GM12891 (cell line): Measurements from ENCODE around the gene MME.

Experiments
- DNase-seq: peaks from one replicate; pipeline ENCODE4 v3.0.0; 2011; ENCODE audit warnings: low spot score; ENCODE audit not compliant: insufficient read length
- FAIRE-seq: peaks from 2 replicates; lab custom pipeline; 2011; peaks lifted over from hg19 to GRCh38; lab: Jason Lieb, UNC
- PAX5 ChIP-seq: IDR thresholded peaks from 2 replicates; pipeline ENCODE4 v1.6.1; 2011; ENCODE audit warnings: low read length, moderate library complexity, mild to moderate bottlenecking; ENCODE audit not compliant: insufficient read depth, severe bottlenecking
- POLR2A ChIP-seq: IDR thresholded peaks from 2 replicates; pipeline ENCODE4 v1.6.1; 2011; ENCODE audit warnings: low read depth, low read length, control low read depth
- POLR2AphosphoS5 ChIP-seq: IDR thresholded peaks from 2 replicates; pipeline ENCODE4 v1.6.1; 2011; ENCODE audit warnings: low read depth, low read length, control low read depth
- POU2F2 ChIP-seq: IDR thresholded peaks from 2 replicates; pipeline ENCODE4 v1.6.1; 2011; ENCODE audit warnings: low read depth, mild to moderate bottlenecking, control low read depth, low read length, moderate library complexity
- SPI1 ChIP-seq: IDR thresholded peaks from 2 replicates; pipeline ENCODE4 v1.6.1; 2011; ENCODE audit warnings: low read depth, low read length, control low read depth
- TAF1 ChIP-seq: IDR thresholded peaks from 2 replicates; pipeline ENCODE4 v1.6.1; 2011; ENCODE audit warnings: low read depth, low read length, control low read depth

The MME gene

DNA sequence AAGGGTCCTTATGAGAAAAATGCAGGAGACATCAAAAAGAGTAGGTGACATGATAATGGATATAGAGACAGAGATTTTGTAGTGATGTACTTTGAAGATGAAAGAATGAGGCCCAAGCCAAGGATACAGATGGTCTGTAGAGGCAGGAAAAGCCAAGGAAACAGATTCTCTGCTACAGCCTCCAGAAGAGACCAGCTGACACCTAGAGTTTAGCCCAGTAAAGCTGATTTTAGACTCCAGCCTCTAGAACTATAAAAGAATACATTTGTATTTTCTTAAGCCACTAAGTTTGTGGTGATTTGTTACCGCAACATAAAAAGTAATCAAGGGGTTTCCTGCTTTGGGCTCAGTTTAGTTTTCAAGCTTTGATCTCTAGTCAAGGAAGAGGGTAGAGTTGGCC lies 148.6 kb downstream of the MME start:
- no peak for FAIRE-seq

DNA sequence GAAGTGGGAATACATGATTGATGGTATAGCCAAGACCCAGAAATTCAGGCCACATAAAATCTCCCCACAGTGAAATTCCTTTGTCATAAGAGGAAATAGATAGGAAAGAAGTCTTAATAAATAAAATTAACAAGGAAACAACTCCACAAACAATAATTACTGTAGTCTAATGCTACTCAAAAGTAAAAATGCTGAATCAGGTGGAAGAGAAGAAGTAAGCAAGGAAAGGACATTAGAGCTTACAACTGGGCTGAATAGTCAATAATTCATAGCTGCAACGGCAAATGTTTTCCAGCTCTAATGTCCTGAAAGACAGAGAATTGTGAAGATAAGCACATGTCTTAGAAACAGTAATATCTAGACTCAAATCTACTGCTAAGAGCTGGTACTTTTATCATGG lies 149.0 kb downstream of the MME start:
- DNase-seq (no peak), FAIRE-seq (no peak)
- no peak for TF ChIP-seq POU2F2
- TF ChIP-seq POLR2AphosphoS5: no peak
- no peak for TF ChIP-seq PAX5
- TF ChIP-seq SPI1: no peak
- no peak for TF ChIP-seq TAF1
- TF ChIP-seq POLR2A: no peak

More for the DNA sequence above, 148.6 kb downstream of the MME start:
- TF ChIP-seq POLR2AphosphoS5 (no peak), TAF1 (no peak), POU2F2 (no peak), PAX5 (no peak), SPI1 (no peak), POLR2A (no peak)
- no peak for DNase-seq

DNA sequence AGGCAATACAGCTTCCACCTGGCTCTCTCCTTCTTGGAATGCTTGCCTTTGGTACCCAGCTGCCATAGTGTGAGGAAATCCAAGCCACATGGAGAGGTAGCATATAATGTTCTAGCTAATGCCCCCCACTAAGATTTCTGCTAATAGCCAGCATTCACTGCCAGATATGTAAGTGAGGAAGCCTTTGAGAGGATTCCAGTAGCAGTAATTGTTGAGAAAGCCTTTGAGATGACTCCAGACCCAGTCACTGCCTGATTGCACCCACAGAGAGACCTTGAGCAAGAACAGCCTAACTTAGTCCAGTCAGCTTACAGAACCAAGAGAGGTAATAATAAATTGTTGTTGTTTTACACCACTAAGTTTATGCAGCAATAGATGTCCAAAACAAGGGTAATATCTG lies 150.3 kb downstream of the MME start:
- no peak for DNase-seq
- no peak for FAIRE-seq
- TF ChIP-seq POU2F2 (no peak), TAF1 (no peak), SPI1 (no peak), POLR2A (no peak), PAX5 (no peak), POLR2AphosphoS5 (no peak)

DNA sequence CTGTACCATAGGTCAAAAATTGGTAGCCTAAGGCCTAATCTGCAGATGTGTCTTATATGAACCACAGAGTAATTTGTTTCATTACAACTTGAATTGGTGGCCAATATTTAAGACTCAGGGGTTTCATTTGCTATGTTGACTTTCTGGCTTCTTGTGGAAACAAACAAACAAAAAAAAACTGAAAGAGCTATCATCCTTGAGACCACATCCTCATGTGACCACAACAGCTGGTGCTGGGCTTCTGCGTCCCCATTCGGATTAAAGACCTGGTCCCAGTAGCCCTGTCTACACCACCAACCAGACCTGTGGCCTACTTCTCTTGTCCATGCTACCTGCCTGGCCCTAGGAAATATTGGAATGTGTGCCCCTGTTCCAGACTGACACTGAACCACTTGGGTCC lies 151.7 kb downstream of the MME start:
- no peak for FAIRE-seq
- DNase-seq: no peak
- TF ChIP-seq PAX5 (no peak), POLR2A (no peak), SPI1 (no peak), TAF1 (no peak), POLR2AphosphoS5 (no peak), POU2F2 (no peak)

DNA sequence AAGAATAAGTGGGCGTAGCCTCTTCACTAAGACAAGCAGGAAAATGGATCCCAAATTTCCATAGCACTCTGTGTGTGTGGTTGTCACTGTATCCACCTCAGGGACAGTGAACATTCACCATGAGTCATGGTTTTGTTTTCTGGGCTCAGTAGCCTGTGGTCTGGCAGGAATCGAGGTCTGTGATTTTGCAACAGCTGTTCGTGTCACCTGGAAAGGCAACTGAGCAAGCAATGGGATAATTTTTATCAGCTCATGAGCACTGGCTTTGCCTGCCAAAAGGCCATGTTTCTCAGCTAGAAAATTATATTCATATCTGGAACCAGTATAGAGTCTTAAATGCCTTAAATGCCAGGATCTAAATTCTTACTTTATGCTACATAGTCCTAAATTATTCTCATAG lies 152.5 kb downstream of the MME start:
- FAIRE-seq: no peak
- TF ChIP-seq TAF1: no peak
- no peak for TF ChIP-seq POLR2AphosphoS5
- no peak for TF ChIP-seq POLR2A
- no peak for TF ChIP-seq PAX5
- TF ChIP-seq SPI1: no peak
- TF ChIP-seq POU2F2: no peak
- DNase-seq: no peak

DNA sequence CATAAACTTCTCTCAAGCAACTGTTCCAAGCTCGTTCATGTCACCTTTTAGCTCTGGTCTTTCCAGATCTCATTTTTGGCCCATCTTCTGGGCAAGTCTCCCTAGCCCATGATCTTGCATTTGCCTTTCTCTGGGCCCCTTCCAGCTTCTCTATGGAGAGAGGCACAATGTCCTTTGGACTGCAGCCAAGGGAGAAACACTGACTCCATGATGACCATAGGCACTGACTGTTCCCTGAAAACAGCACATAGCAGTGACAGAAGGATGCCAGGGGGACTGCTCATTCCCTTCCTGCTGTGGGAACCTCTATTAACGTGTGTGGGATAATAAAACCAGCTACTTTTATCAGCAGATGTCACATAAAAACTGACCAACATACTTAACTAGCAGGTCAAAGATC lies 153.1 kb downstream of the MME start:
- TF ChIP-seq PAX5: no peak
- TF ChIP-seq POU2F2: no peak
- no peak for TF ChIP-seq TAF1
- TF ChIP-seq SPI1: no peak
- no peak for TF ChIP-seq POLR2AphosphoS5
- no peak for TF ChIP-seq POLR2A
- FAIRE-seq (no peak), DNase-seq (no peak)
